AG09309 (cell line): ENCODE measurements around the gene ZFP1.
"Not testable (repeated sequence)": the region's sequence is repeated elsewhere in the genome, so short reads cannot be mapped to it uniquely, and the experiment has no call there.

ENCODE experiments used
- DNase-seq: peaks from one replicate; pipeline ENCODE4 v3.0.0-alpha.2; 2010; ENCODE audit warnings: low read depth
- H3K4me3 ChIP-seq: 2 replicates; pipeline ENCODE4 v1.5.1; 2011; ENCODE audit warnings: mild to moderate bottlenecking, low read depth, low read length, moderate library complexity; ENCODE audit not compliant: control insufficient read depth
- TF ChIP-seq, protein P1 (sequence below): IDR thresholded peaks from 2 replicates; pipeline ENCODE4 v1.5.1; 2011; ENCODE audit warnings: mild to moderate bottlenecking, low read depth, low read length, inconsistent platforms; ENCODE audit not compliant: insufficient read depth, control insufficient read depth; ENCODE audit errors: missing control alignments

Gene ZFP1

DNA sequence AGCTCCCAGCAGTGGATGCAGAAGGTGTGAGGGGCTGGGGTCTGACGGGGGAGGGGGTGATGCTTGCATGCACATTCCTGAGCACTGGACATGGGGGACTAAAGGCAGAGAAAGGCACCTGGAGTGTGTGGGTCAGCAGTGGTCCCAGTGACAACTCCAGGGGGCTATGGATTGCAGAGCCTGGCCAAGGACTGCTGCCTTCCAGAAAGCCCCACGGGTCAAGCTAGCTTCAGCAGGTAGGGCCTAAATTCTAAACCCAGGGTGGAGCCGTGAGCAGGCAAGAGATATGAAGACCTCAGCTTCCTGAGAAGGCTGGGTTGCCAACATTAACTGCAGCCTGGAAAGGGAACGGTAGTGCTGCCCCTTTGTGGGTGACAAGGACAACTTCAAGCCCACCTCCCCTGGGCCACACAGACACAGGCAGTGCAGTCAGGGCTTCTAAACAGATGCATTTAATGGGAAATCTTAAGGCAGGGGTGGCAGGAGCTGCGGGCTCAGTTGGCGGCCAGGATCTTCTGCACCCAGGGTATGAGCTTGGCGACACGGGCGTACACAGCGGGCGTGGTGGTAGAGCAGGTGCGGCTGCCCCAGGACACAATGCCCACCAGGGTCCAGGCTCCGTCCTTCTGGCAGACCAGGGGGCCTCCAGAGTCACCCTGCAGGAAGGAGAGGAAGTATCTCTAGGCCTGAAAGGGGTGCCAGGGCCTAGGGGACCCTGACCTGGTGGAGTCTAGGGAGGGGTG lies 55.5 kb downstream of the ZFP1 start:
- no peak for DNase-seq
- TF ChIP-seq, protein P1, sequence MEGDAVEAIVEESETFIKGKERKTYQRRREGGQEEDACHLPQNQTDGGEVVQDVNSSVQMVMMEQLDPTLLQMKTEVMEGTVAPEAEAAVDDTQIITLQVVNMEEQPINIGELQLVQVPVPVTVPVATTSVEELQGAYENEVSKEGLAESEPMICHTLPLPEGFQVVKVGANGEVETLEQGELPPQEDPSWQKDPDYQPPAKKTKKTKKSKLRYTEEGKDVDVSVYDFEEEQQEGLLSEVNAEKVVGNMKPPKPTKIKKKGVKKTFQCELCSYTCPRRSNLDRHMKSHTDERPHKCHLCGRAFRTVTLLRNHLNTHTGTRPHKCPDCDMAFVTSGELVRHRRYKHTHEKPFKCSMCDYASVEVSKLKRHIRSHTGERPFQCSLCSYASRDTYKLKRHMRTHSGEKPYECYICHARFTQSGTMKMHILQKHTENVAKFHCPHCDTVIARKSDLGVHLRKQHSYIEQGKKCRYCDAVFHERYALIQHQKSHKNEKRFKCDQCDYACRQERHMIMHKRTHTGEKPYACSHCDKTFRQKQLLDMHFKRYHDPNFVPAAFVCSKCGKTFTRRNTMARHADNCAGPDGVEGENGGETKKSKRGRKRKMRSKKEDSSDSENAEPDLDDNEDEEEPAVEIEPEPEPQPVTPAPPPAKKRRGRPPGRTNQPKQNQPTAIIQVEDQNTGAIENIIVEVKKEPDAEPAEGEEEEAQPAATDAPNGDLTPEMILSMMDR: no peak
- H3K4me3 ChIP-seq: no peak overlapping the region

DNA sequence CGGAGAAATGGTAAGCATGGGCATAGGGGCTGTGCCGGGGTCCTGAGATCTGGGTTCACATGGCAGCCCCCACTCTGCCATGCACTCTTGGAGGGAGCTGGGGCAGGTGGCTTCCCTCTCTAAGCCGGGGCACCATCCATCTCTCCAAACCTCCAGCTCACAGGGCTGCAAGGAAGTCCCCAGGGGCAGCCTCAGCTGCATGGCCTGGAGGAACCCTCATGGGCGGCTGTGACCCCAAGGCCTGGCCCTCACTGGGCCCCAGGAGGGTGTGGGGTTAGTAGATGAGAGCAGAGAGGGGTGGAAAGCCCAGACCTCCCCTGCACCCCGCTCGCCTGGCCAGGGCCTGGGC lies 56.1 kb downstream of the ZFP1 start:
- DNase-seq: no peak
- no peak overlapping the region for H3K4me3 ChIP-seq
- TF ChIP-seq, protein P1: no peak

DNA sequence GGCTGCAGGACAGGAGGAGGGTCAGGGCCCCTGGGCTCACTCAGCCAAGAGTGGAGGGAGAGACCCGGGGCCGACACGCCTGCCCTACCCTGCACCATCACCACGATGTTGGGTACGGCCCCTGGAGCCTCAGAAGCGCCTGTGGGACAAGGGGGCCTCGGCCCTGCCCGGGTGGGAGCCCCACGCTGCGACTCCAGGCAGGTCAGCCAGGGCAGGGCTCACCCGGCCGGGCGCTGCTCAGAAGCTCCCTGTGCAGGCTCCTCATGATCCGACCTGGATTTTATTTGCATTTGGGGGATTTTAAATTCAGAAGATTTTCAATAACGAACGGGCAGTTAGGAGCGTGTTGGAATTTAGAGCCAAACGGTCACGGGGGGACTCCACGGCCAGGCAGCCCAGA lies 56.6 kb downstream of the ZFP1 start:
- H3K4me3 ChIP-seq, DNase-seq: not testable (repeated sequence)

DNA sequence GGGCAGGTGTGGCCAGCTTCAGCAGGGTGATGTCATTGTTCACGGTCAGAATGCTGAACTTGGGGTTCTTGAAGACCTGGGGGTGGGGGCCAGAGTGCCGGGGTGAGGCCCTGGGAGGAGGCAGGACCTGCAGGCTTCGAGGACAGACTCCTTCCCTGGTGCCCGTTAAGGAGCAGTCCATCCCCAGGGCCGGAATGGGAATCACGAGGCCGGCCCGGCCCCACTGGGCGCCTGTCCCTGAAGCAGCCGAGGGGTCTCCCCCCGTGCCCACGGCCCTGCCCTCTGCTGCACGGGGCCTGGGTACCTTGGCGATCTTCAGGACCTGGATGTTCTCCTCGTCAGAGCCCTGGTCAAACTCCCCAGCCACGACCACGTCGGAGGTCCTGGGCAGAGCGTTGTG lies 57.1 kb downstream of the ZFP1 start:
- not testable (repeated sequence) for H3K4me3 ChIP-seq, DNase-seq

DNA sequence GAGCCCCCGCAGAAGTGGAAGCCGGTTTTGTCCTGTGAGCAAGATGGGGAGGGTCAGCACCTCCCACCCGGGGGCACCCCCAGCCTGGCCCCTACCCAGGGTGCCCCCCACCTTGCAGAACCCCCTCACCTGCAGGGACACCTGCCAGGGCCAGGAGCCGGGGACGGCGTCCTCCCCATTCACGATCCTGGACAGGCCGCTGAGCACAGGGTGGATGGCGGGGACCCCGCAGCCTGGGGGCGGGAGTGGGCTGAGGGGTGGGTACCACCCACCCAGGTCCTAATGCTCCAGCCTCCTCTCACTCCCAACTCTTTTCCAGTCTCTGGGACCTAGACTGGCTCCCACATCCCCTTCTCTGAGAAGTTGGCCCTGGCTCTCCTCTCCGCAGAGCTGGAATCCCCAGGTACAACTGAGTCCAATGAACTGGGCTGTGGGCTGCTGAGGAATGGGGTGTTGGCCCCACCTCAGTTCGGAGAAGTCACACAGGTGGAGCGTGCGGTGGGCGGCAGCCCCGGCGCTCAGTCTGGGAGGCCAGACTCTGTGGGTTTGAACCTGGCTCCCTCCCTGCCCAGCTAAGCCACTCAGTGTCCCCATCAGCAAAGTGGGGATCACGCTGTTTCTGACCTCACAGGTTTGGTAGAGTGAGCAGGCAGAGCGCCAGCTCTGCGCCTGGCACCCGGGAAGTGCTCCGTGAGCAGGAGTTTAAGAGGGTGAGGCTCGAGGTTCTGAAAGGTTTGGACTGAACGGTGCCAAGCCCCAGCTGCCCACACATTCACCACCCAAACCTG lies 57.8 kb downstream of the ZFP1 start:
- not testable (repeated sequence) for H3K4me3 ChIP-seq, DNase-seq

DNA sequence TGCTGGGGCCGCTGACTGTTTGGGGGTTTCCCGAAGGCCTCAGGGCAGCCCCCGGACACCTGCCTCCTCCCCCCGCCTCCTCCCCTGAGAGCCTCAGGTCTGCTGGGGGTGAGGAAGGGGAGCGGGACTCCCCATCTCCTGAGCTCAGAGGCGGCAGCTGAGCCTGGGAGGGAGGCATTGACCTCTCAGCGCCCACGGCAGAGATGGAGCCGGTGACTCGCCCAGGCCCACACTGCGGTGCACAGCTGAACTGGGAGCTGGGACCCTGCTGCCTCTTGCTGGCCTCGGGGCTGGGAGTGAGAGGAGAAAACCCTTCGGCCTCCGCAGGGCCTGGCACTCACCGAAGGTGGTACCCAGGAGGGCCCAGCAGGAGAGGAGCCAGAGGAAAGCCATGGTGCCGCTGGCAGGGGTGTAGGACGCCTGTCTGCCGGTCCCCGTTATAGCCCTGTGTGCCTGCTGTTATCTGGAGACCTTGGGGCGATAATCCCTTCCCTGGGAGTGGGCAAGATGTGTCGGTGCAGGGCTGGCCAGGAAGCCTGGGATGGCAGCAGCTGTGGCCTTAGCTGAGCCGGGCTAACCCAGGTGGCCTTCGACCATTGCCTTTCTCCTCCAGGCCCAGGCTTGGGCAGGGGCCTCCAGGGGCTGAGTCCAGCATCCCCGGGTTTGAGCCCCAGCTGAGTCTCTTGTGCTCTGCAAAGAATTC lies 58.6 kb downstream of the ZFP1 start, which contains the start of gene CTRB2:
Gene CTRB2 (minus strand): TSS at position 413 of the 703 bp plus-strand sequence. CDS start 20 bp downstream, at position 393.
- no peak within 1 kb of the TSS for H3K4me3 ChIP-seq
- TF ChIP-seq, protein P1: no peak
- DNase-seq: no peak

DNA sequence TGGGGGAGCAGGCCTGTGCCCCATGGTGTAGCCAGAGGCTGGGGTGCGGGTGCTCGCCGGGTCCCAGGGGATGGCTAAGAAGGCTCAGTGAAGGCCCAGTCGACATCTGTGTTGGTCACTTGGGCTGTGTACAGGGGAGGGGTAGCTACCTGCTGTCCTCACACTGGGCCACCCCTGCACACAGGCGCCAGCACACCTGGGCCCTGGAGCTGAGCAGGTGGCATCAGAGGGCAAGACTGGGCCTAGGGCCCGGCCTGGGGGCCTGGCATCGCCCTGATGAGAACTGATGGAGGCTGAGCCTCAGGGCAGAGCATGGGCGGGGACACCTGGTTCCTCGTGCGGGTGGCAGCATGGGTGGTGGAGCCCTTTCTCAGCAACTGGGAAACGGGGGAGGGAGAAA lies 59.5 kb downstream of the ZFP1 start:
- DNase-seq: no peak
- no peak overlapping the region for H3K4me3 ChIP-seq
- TF ChIP-seq, protein P1: no peak

DNA sequence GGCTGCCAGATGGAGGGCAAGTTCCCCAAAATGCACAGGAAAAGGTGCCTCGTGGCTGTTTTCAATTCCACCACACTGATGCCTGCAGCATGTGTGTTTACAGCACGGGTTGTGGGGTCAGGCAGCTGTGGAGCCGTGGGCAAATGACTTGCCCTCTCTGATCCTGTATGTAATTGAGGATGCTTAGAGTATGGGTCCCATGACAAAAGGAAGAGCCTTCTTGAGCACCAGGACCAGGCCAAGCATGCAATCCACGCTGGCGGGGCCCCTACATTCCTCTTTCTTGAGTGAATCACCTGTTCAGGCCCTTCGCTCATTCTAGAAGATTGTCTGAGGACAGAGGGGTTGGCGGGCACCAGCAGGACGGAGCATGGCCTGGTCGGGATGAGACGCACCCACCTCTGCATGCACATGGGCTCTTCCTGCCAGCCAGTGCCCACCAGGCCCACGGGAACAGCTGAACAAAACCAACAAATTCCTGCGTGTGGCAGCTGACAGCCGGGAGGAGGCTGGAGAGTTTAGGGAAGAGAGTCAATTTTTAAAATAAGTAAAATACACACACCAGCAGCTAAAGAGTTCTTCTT lies 60.0 kb downstream of the ZFP1 start:
- no peak for DNase-seq
- no peak overlapping the region for H3K4me3 ChIP-seq
- TF ChIP-seq, protein P1: no peak
